HG03575 (cell line): ENCODE results near the gene HSD17B12.

ENCODE experiments used
- ATAC-seq: cut with Tn5 transposase; IDR thresholded peaks from one replicate; pipeline ENCODE4 v1.9.1; 2021; ENCODE audit not compliant: unreplicated experiment, insufficient number of reproducible peaks, low FRiP score; ENCODE audit errors: extremely low read depth

HSD17B12 gene

GRCh38 chr11:43686207-43686606 lies 5.7 kb downstream of the HSD17B12 start:
- no peak for ATAC-seq

GRCh38 chr11:43687120-43687791 lies 6.7 kb downstream of the HSD17B12 start:
- ATAC-seq, result no peak

GRCh38 chr11:43688394-43688793 lies 7.9 kb downstream of the HSD17B12 start:
- no peak for ATAC-seq

GRCh38 chr11:43689167-43689566 lies 8.6 kb downstream of the HSD17B12 start:
- no peak for ATAC-seq

GRCh38 chr11:43690929-43691725 lies 10.6 kb downstream of the HSD17B12 start:
- ATAC-seq, result no peak

- no peak for ATAC-seq
Observed at GRCh38 chr11:43691806-43692205, 11.3 kb downstream of the HSD17B12 start.

- ATAC-seq, result no peak
Observed at GRCh38 chr11:43693069-43693468, 12.5 kb downstream of the HSD17B12 start.

GRCh38 chr11:43693731-43694130 lies 13.2 kb downstream of the HSD17B12 start:
- no peak for ATAC-seq

GRCh38 chr11:43694477-43694876 lies 13.9 kb downstream of the HSD17B12 start:
- ATAC-seq, result peak; percentile 55

GRCh38 chr11:43697679-43698078 lies 17.1 kb downstream of the HSD17B12 start:
- no peak for ATAC-seq

GRCh38 chr11:43699870-43700269 lies 19.3 kb downstream of the HSD17B12 start:
- ATAC-seq, result no peak

- no peak for ATAC-seq
Observed at GRCh38 chr11:43706631-43707030, 26.1 kb downstream of the HSD17B12 start.

- ATAC-seq, result no peak
Observed at GRCh38 chr11:43708776-43709175, 28.2 kb downstream of the HSD17B12 start.

- ATAC-seq, result no peak
Observed at GRCh38 chr11:43709689-43710088, 29.2 kb downstream of the HSD17B12 start.

- ATAC-seq, result no peak
Observed at GRCh38 chr11:43712676-43713075, 32.1 kb downstream of the HSD17B12 start.

GRCh38 chr11:43718373-43718772 lies 37.8 kb downstream of the HSD17B12 start:
- no peak for ATAC-seq

GRCh38 chr11:43723617-43724016 lies 43.1 kb downstream of the HSD17B12 start:
- ATAC-seq, result no peak

- ATAC-seq, result no peak
Observed at GRCh38 chr11:43732225-43732624, 51.7 kb downstream of the HSD17B12 start.

GRCh38 chr11:43734256-43734655 lies 53.7 kb downstream of the HSD17B12 start:
- ATAC-seq, result no peak

- no peak for ATAC-seq
Observed at GRCh38 chr11:43735115-43735514, 54.6 kb downstream of the HSD17B12 start.
